IPS-11a (cell line): ENCODE results near the gene BUB1B.

ENCODE experiments used
- H3K4me3 ChIP-seq: one replicate; pipeline ENCODE4 v1.5.1; 2013; ENCODE audit warnings: low read depth, low read length, control low read depth

Gene BUB1B

GRCh38 chr15:40183636-40184463, 23.0 kb downstream of the BUB1B start:
- no peak overlapping the region for H3K4me3 ChIP-seq

DNA sequence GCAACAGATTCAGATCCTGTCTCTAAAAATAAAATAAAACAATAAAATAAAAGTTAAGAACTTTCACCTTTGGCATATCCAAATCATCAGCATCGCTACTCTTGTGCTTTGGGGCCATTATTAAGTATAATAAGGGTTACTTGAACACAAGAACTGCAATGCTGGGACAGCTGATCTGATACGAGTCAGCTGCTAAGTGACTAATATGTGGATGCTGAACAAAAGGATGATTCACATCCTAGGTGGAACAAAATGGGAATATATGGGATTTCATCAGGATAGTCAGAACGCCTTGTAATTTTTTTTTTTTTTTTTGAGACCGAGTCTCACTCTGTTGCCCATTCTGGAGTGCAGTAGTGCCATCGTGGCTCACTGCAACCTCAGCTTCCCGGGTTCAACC, 29.7 kb downstream of the BUB1B start:
- H3K4me3 ChIP-seq: no peak overlapping the region

DNA sequence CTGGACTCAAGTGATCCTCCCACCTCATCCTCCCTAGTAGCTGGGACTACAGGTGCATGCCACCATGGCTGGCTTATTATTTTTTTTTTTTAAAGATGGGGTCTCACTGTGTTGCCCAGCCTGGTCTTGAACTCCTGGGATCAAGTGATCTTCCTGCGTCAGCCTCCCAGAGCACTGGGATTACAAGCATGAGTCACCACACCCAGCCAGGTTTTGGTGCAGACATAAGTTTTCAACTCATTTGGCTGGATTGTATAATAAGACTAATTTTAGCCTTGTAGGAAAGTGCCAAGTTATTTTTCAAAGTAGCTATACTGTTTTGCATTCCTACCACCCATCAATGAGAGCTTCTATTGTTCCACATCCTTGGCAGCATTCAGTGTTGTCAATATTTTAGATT, 32.1 kb downstream of the BUB1B start:
- H3K4me3 ChIP-seq: no peak overlapping the region

GRCh38 chr15:40197434-40197833, 36.6 kb downstream of the BUB1B start:
- H3K4me3 ChIP-seq: no peak overlapping the region

- H3K4me3 ChIP-seq: no peak overlapping the region
Observed at GRCh38 chr15:40198355-40199085, 37.7 kb downstream of the BUB1B start.

DNA sequence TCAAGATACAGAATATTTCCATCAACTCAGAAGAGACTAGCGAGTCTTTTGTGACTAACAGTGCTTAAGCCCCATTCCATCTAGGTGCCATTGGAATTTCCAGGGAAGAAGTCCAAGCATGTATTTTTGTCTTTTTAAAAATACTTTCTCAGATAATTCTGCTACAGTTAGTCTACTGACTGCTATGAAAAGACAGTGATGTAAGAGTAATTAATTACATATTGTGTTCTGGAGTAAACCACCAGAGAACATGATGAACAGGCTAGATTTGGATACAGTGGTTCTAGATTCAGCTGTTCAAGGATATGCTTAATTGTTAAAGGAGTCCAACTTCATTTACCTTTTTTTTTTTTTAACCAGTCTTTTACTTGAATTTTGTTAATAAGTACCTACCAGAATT, 43.2 kb downstream of the BUB1B start:
- H3K4me3 ChIP-seq: no peak overlapping the region

DNA sequence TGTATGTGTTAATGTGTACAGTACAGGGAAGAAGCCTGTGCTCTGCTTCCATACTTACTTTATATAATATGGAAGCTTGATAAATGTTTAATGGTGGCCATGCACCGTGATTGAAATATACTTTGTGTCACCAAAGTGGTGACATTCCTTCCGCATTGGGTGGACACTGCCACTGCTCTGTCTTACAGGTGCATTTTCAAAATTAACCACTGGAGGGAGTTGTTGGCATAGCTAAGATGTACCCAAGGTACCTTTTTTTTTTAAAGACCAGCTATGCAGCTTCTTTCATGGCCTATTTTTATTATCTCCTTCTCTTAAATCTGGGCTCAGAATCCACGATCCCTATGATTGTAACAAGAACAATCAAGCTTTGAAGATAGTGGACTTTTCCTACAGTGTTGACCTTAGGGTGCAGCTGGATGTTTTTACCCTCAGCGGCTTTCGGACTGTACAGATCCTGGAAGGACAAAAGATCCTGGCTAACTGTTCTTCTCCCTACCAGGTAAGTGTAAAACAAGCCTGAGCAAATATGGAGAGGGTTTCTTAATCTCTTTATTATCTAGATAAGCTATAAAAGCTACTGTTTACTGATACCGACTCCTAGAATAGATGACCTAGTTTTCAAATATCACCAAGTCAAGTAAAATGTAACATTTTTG, 56.4 kb downstream of the BUB1B start:
- H3K4me3 ChIP-seq: no peak overlapping the region

DNA sequence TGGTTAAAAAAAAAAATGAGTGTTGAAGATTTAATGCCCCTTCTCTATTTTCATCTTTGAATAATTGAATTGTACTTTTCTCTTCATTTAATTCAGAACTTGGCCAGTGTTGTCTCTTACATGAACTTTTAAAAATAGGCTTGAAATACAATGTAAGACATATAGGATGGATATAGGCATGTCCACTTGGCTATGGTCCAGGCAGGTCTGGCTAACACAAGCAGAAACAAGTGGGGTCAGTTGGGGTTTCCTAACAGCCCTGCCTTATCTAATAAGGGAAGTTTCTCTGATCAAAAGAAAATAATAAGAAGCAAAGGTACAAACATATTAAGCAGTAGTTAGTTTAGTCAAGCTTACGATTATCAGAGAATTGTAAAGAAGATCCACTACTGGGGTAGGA, 58.9 kb downstream of the BUB1B start:
- H3K4me3 ChIP-seq: no peak overlapping the region

DNA sequence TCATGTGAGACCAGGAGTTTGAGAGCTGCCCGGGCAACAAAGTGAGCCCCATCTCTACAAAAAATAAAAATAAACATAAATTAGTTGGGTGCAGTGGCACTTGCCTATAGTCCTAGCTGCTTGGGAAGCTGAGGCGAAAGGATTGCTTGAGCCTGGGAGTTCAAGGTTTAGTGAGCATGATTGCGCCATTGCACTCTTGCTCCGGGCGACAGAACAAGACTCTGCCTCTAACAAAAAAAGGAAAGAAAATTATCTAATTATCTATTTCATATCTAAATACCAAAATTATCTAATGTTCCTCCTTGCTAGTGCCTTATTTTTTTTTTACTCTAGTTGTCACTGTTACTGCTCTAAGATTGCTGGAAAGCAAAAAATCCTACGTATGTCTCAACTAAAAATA, 61.3 kb downstream of the BUB1B start:
- no peak overlapping the region for H3K4me3 ChIP-seq

GRCh38 chr15:40226736-40227135, 65.9 kb downstream of the BUB1B start:
- H3K4me3 ChIP-seq: no peak overlapping the region

GRCh38 chr15:40229316-40229715, 68.4 kb downstream of the BUB1B start:
- H3K4me3 ChIP-seq: no peak overlapping the region

DNA sequence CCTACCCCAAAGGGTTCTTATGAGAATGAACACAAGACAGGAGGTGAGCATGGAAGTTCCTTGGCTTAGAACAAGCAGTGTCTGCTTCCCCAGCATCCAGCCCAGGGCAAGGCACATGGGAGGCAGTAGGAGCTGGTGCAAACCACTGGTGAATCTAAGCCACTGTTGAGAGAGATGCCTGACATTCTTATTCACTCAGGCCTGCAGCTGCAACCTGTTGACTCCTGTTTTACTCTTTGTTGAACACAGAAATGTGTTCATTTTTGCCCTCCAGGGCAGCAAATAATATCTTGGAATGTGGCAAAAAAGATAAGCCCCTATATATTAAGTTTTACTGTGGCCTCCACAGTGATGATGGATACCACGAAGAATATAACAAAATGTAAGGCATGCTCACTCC, 69.1 kb downstream of the BUB1B start:
- no peak overlapping the region for H3K4me3 ChIP-seq

DNA sequence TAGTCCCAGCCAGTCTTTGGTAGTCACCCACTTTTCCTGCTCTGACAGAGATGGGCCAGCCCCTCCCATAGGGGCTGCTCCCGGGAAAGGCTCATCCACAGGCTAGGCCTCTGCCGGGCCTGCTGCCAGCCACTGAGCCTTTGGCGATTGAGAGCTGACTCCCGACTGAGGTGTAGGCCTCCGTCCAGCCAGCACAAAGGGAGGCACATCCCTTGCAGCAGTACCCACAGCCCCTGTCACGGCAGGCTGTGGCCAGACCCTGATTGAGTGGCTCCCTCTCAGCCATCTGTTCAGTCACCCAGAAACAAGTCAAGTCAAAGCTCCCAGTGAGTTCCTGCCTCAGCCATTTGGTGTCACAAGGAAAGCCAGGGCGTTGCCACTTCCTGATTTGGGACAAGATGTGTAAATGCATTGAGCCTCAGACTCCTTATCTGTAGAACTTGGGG, 71.8 kb downstream of the BUB1B start:
- H3K4me3 ChIP-seq: no peak overlapping the region

GRCh38 chr15:40233727-40234577, 73.1 kb downstream of the BUB1B start:
- no peak overlapping the region for H3K4me3 ChIP-seq

- H3K4me3 ChIP-seq: no peak overlapping the region
Observed at GRCh38 chr15:40234783-40235182, 73.9 kb downstream of the BUB1B start.

DNA sequence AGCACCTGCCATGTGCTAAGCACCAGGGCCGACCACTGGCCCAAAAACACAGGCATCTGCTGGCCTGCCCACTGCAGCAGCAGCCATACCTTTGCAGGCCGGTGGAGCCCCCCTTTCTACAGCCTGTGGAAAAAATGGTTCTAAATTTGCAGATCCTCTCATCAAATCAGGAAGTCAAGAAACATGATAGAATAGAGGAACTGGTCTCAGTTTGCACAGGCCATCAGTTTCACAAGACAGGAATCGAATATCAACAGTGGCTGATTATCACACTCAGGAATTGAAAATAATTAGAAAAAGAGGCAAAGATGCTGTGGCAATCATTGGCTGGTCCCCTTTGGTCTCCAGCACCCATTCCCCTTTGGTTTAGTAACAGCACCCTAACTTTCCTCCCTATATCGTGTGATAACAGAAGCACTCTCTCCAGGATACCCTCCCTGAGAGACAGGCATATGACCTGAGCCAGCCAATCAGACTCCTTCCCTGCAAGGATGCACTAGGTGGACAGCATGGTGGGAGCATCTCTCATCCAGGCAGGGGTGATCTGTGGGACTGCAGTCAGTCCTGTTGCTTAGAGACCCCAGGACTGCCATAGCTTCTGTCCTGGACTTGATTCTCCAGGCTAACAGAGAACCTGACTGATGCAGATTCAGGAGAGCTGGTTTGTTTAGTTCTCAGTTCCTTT, 74.5 kb downstream of the BUB1B start:
- H3K4me3 ChIP-seq: no peak overlapping the region

GRCh38 chr15:40238532-40239403, 77.9 kb downstream of the BUB1B start, which contains the start of gene PAK6:
Gene PAK6 (plus strand): TSS chr15:40239063. CDS start chr15:40264786, 25,723 bp downstream.
- peak within 1 kb of the TSS; percentile 20 for H3K4me3 ChIP-seq

- no peak overlapping the region for H3K4me3 ChIP-seq
Observed at GRCh38 chr15:40239404-40239692, 78.5 kb downstream of the BUB1B start.
